ENCODE results near the gene INHBB.

Gene INHBB

GRCh38 chr2:120343433-120344105 is 2.4 kb upstream of the INHBB start:
- DNase-seq, result peak; percentile 38

- no peak for DNase-seq
Measured at GRCh38 chr2:120344214-120344975, 1.5 kb upstream of the INHBB start.

- DNase-seq, result no peak
Measured at GRCh38 chr2:120344976-120345581, 857 bp upstream of the INHBB start.

- no peak for DNase-seq
Measured at GRCh38 chr2:120345608-120346007, 328 bp upstream of the INHBB start.

GRCh38 chr2:120346667-120347358 is 877 bp downstream of the INHBB start:
- no peak for DNase-seq

GRCh38 chr2:120347396-120348060 is 1.6 kb downstream of the INHBB start:
- no peak for DNase-seq

GRCh38 chr2:120348134-120348736 is 2.3 kb downstream of the INHBB start:
- peak; percentile 14 for DNase-seq

- no peak for DNase-seq
Measured at GRCh38 chr2:120348737-120349439, 3.0 kb downstream of the INHBB start.

GRCh38 chr2:120349440-120349921 is 3.5 kb downstream of the INHBB start:
- DNase-seq, result no peak

- no peak for DNase-seq
Measured at GRCh38 chr2:120350080-120350479, 4.1 kb downstream of the INHBB start.

GRCh38 chr2:120350801-120351320 is 4.9 kb downstream of the INHBB start:
- DNase-seq, result no peak

- DNase-seq, result no peak
Measured at GRCh38 chr2:120352696-120353590, 7.0 kb downstream of the INHBB start.

- DNase-seq, result no peak
Measured at GRCh38 chr2:120353591-120353898, 7.6 kb downstream of the INHBB start.

- DNase-seq, result no peak
Measured at GRCh38 chr2:120353931-120354330, 8.0 kb downstream of the INHBB start.

- no peak for DNase-seq
Measured at GRCh38 chr2:120354467-120354866, 8.5 kb downstream of the INHBB start.

- DNase-seq, result no peak
Measured at GRCh38 chr2:120354935-120355779, 9.2 kb downstream of the INHBB start.

GRCh38 chr2:120355780-120356266 is 9.9 kb downstream of the INHBB start:
- no peak for DNase-seq

GRCh38 chr2:120357768-120358167 is 11.8 kb downstream of the INHBB start:
- no peak for DNase-seq

- DNase-seq, result no peak
Measured at GRCh38 chr2:120358734-120359465, 13.0 kb downstream of the INHBB start.
